ENCODE data around the gene WWC2.
A peak's percentile ranks its signal among the peaks of the same experiment; 100 is the strongest.

The WWC2 gene

DNA sequence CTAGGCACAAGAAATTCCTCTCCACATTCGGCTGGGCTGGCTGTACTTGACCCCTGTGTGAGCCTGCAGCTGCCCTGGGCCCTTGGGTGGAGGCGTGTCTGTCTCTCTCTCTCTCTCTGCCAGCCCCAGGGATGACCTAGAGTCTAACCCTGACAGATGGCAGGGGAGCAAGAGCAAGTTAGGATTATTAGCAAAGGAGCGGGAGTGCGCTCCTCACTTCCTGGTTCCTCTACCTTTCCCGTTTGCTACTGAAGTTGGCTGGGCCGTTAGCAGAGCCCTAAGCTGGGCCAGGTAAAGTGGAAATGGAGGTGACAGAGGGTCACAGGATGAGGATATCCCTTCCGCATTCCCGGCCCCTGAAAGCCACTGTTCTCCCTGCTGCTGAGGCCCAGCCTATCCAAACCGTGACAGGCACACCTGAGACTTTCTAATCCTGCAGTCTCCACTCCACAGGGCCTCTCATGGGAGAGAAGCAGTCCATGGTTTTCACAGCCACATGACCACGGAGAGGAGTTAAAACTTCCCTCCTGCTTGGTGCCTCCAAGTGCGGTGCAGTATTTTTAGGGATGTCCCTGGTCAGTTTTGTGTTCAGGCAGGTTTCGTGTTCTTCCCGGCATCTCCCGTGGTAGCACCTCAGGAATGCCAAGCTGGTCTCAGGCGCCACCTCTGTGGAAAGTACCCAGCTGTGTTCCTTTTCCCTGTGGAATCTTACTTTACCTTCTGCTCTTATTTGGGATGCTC is 141.7 kb downstream of the WWC2 start:
- no peak overlapping the region for H3K4me3 ChIP-seq (ENCODE audit: low read length)
- no peak for DNase-seq (ENCODE audit: low read depth, low spot score)

DNA sequence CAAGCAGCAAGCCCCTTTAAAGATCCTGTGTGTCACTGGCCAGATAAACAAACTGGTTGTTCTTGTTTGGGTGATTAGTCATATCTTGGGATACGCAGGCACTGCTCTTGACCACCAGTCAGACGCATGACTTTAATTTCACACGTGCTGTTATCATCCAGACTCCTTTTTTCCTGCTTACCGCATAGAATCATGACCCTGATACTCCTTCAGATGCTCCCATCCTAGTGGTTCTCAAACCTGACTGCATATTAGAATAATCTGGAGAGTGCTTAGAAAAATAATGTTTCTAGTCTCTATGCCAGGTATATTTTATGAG is 142.2 kb downstream of the WWC2 start:
- DNase-seq (ENCODE audit: low read depth, low spot score), result no peak
- no peak overlapping the region for H3K4me3 ChIP-seq (ENCODE audit: low read length)

DNA sequence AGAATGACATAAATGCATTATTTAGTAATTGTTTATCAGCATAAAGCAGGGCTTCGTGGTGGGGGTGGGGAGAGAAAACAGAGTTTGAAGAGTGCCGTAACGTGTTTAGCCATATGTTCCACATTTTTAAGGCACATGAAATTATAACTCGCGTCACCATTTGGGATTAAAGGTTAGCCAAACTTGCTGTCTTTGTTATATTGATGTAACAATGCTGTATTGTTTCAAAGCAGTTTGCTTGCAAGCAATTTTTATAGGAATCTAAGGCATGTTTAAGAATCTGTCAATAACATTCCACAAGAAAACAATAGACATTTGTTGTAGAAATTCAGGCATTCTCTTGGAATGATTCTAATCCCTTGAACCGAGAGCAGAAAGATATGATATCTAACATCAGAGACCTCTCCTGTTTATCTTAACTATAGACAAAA is 142.7 kb downstream of the WWC2 start:
- no peak for DNase-seq (ENCODE audit: low read depth, low spot score)
- H3K4me3 ChIP-seq (ENCODE audit: low read length), result no peak overlapping the region

DNA sequence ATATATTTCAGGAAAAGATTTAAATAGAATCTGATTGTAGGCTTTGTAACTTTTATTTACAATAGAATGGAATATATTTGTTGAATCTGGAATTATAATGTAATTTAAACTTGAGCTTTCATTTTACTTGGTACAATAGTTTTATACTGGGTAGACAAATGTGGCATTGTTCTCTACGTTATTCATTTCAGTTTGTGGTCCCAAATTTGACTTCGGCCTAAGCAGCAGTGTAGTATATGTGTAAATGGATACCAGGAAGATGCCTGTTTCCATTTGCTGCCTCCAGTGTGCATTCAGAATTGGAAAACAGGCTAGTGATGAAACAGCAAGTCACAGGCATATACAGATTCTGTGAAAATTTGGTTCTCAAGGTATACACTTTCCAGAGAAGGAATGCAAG is 143.2 kb downstream of the WWC2 start:
- DNase-seq (ENCODE audit: low read depth, low spot score), result no peak
- no peak overlapping the region for H3K4me3 ChIP-seq (ENCODE audit: low read length)

DNA sequence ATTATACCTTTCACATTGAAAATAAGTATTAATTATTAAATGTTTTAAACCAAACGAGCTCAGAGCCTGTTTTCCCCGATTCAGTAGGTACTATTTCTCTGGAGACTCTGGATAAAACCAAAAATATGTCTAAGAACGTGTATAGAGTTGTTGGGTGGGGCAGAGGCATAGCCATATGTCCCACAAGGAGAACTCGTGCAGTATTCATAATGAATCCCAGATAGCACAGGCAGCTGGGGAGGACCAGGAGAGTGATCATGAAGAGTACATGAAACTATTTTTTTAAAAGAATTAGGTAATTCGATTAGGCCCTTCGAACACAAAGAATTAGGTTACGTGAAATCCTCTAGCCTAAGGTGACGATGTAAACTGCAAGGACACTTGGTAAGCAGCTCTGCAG is 145.0 kb downstream of the WWC2 start:
- no peak for DNase-seq (ENCODE audit: low read depth, low spot score)
- no peak overlapping the region for H3K4me3 ChIP-seq (ENCODE audit: low read length)

- no peak for DNase-seq (ENCODE audit: low read depth, low spot score)
- H3K4me3 ChIP-seq (ENCODE audit: low read length), result no peak overlapping the region
Measured at GRCh38 chr4:183244506-183244905, 145.4 kb downstream of the WWC2 start.

GRCh38 chr4:183248201-183248600 is 149.1 kb downstream of the WWC2 start:
- no peak overlapping the region for H3K4me3 ChIP-seq (ENCODE audit: low read length)
- no peak for DNase-seq (ENCODE audit: low read depth, low spot score)

- DNase-seq (ENCODE audit: low read depth, low spot score), result peak; percentile 23
- H3K4me3 ChIP-seq (ENCODE audit: low read length), result no peak overlapping the region
Measured at GRCh38 chr4:183249854-183250253, 150.8 kb downstream of the WWC2 start.

- DNase-seq (ENCODE audit: low read depth, low spot score), result no peak
- no peak overlapping the region for H3K4me3 ChIP-seq (ENCODE audit: low read length)
Measured at GRCh38 chr4:183250831-183251230, 151.8 kb downstream of the WWC2 start.

GRCh38 chr4:183252959-183253358 is 153.9 kb downstream of the WWC2 start:
- DNase-seq (ENCODE audit: low read depth, low spot score), result no peak
- H3K4me3 ChIP-seq (ENCODE audit: low read length), result no peak overlapping the region

DNA sequence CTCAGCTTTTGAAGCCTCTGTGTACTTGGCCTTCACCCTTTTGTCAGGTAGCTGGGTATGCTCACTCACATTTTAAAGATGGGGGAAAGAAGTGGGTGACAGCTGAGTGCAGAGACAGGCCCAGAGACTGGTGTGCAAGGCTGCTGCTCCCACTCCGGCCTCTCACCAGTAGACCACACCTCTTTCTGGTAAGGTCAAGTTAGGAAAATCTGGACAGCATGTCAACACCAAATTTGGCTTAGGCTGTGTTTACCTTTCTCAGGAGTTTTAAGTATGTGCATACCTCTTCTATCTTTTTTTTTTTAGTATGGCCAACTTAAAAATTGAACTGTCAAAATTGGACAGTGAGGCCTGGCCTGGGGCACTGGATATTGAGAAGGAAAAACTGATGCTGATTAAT is 154.4 kb downstream of the WWC2 start:
- no peak for DNase-seq (ENCODE audit: low read depth, low spot score)
- no peak overlapping the region for H3K4me3 ChIP-seq (ENCODE audit: low read length)

- no peak overlapping the region for H3K4me3 ChIP-seq (ENCODE audit: low read length)
Measured at GRCh38 chr4:183254162-183254561, 155.1 kb downstream of the WWC2 start.

GRCh38 chr4:183255487-183255886 is 156.4 kb downstream of the WWC2 start:
- no peak for DNase-seq (ENCODE audit: low read depth, low spot score)
- no peak overlapping the region for H3K4me3 ChIP-seq (ENCODE audit: low read length)

More at GRCh38 chr4:183254162-183254561, 155.1 kb downstream of the WWC2 start:
- no peak for DNase-seq (ENCODE audit: low read depth, low spot score)

GRCh38 chr4:183256343-183256742 is 157.3 kb downstream of the WWC2 start:
- H3K4me3 ChIP-seq (ENCODE audit: low read length), result no peak overlapping the region
- DNase-seq (ENCODE audit: low read depth, low spot score), result no peak

GRCh38 chr4:183256756-183257385 is 157.8 kb downstream of the WWC2 start:
- peak; percentile 19 for DNase-seq (ENCODE audit: low read depth, low spot score)
- H3K4me3 ChIP-seq (ENCODE audit: low read length), result no peak overlapping the region

GRCh38 chr4:183257808-183258207 is 158.8 kb downstream of the WWC2 start:
- no peak for DNase-seq (ENCODE audit: low read depth, low spot score)
- no peak overlapping the region for H3K4me3 ChIP-seq (ENCODE audit: low read length)

- no peak overlapping the region for H3K4me3 ChIP-seq (ENCODE audit: low read length)
- no peak for DNase-seq (ENCODE audit: low read depth, low spot score)
Measured at GRCh38 chr4:183260491-183261151, 161.6 kb downstream of the WWC2 start.

- DNase-seq (ENCODE audit: low read depth, low spot score), result peak; percentile 55
- no peak overlapping the region for H3K4me3 ChIP-seq (ENCODE audit: low read length)
Measured at GRCh38 chr4:183261953-183262775, 163.1 kb downstream of the WWC2 start.

DNA sequence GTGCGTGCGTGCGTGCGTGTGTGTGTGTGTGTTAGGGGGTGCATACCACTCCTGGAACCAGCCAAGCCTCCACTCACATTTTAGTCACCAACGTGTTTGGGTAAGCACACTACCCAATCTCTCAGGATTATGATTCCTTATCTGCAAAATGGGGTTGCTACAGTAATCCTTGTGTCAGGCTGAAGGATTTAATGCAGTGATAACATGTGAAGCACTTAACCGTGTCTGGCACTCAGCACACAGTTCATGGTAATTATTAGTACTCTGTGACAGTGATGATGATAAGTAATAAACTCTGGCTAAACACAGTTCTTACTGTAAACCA is 163.7 kb downstream of the WWC2 start:
- DNase-seq (ENCODE audit: low read depth, low spot score), result no peak
- no peak overlapping the region for H3K4me3 ChIP-seq (ENCODE audit: low read length)
